ENCODE measurements around the gene LLPH.
"Not testable (repeated sequence)": the region's sequence is repeated elsewhere in the genome, so short reads cannot be mapped to it uniquely, and the experiment has no call there.

The LLPH gene

DNA sequence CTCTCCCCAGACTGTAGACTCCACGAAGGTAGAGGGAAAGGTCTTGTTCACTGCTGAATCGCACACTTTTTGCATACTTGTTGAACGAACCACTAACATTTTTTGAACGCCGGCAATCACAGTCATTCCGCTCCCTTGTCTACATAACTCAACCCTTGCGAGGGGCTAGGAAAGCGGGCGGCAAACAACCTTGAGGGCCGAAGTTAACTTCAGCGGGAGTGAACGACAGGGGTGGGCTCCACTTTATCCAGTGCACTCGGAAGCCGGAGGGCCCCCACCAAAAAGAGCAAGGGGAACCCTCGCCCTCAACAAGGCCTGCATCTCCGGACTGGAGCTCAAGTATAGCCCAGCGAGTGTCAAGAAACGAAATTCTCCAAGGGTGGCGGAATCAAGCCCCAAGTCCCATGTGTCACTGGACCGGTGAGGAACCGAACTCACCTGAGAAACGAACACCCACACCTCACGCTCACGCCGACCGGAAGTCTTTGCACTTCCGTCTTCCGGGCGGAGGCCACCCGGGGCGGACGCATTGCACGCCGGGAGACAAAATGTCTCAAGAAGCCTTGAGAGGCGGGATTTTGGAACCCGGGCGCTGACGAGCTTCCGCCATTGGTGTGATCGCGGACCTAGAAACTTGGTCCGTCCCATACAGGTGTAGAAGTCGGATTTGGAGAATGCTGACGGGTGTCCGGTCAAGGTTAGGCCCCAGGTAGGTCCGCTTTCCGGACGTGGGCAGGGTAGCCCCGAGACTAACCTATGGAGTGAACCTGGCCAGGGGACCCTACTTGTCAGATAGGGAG lies at the start of gene LLPH:
Gene LLPH (minus strand): TSS at position 484 of the 800 bp plus-strand sequence. CDS start 1,644 bp downstream, outside the sequence.
- peak within 1 kb of the TSS; percentile 93 for H3K4me3 Mint-ChIP-seq
- H3K27me3 Mint-ChIP-seq: no peaks in the 10 kb centered on the region
- H3K4me1 Mint-ChIP-seq: peaks cover 32% of the 10 kb centered on the region

DNA sequence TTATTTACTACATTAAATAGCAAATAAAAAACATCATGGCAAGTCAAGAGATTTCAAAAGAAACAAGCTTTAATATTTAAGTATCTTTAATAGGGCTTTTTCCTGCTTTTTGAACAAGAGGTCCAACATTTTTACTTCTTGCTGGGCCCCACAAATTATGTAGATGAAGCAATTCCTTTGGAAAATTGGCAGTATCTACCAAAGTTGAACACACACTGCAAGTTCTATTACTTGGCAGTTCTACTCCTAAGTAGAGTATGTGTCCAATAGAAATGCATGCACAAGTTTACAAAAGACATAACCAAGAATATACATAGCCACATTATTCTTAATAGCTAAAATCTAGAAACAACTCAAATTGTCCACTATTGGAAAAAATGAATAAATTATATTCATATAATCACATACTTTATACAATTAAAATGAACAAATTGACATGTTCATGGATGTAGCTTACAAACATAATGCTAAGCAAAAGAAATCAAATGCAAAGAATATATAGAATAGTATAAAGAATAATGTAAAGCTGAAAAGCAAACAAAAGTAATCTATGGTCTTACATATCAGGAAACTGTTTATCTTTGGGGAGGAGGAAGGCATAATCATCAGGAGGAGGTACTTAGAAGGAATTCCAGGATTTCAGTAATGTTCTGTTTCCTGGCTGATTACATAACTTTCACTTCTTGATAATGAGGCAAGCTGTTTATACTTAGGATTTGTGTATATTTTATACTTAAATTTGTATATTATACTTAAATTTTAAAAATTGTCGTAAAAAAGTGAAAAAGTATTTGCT lies 45.8 kb upstream of the LLPH start:
- no peak for DNase-seq (ENCODE audit: low spot score in 2 of 2)
- H3K27ac Mint-ChIP-seq: no peak overlapping the region
- no peaks in the 10 kb centered on the region for H3K4me1 Mint-ChIP-seq
- ATAC-seq (ENCODE audit: low read depth): no peak
- no peak overlapping the region for H3K4me3 Mint-ChIP-seq
- peaks cover 12% of the 10 kb centered on the region for H3K27me3 Mint-ChIP-seq
- no peaks in the 10 kb centered on the region for H3K9me3 Mint-ChIP-seq
- H3K36me3 Mint-ChIP-seq: no peaks in the 10 kb centered on the region

More for the DNA sequence above, at the start of gene LLPH:
- Mint-ChIP-seq H3K36me3 (peaks cover 27% of the 10 kb centered on the region), H3K9me3 (peaks cover 2% of the 10 kb centered on the region), H3K27ac (peak within 1 kb of the TSS; percentile 94)
- peak; percentile 77 to 78 for DNase-seq (ENCODE audit: low spot score in 2 of 2)
- ATAC-seq (ENCODE audit: low read depth): peak; percentile 97

GRCh38 chr12:66174391-66175325 lies 44.1 kb upstream of the LLPH start:
- H3K27ac Mint-ChIP-seq; H3K4me1 Mint-ChIP-seq; ATAC-seq (ENCODE audit: low read depth): not testable (repeated sequence)

GRCh38 chr12:66170606-66171005 lies 40.1 kb upstream of the LLPH start:
- DNase-seq (ENCODE audit: low spot score in 2 of 2): no peak

More at GRCh38 chr12:66174391-66175325, 44.1 kb upstream of the LLPH start:
- not testable (repeated sequence) for H3K9me3 Mint-ChIP-seq; H3K4me3 Mint-ChIP-seq; DNase-seq (ENCODE audit: low spot score in 2 of 2); H3K36me3 Mint-ChIP-seq
- H3K27me3 Mint-ChIP-seq: peaks cover 12% of the 10 kb centered on the region

DNA sequence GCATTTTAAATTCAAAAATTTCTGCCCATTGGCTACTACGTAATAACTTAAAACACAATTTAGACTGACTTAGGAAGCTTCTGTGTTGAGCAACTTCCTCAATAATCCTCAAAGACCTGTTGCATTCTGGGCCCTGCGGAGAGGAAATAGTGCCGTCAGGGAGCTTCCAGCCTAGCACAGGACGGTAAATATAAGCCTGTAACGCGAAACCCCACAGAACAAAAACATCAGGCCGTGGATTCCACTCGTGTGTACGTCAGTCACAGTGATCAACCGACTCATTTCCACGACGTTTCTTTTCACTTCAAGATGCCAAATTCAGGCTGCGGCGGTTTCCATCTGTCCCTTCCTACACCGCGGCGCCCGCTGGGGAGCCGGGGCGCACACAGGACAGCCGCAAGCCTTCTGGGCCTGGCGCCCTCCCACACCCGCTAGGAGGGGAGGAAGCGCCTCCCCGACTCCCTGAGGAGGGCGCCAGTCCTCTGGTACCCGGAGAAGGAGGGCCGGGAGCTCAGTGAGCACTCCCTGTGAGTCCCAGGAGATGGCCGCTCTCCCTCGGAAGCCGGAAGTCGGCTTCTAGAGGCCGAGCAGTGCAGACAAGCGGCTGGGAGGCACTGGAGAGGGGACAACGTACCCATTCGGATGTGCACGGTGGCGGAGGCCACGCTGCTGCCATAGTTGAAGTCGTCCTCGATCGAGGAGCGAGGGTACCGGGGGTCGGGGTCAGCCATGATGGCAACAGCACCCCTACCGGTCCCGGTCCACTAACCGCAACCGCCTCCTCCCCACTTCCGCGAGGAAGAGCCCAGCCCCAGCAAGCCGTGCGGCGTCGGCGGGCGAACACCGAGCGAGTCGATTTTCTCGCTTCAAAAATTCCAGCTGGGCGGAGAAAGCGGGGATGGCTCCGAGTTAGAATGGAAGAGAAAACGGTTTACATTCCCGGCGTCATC lies 38.9 kb upstream of the LLPH start, which contains the start of gene TMBIM4:
Gene TMBIM4 (minus strand): TSS at position 776 of the 950 bp plus-strand sequence. CDS start 45 bp downstream, at position 731.
- H3K36me3 Mint-ChIP-seq: peaks cover 24% of the 10 kb centered on the region
- H3K9me3 Mint-ChIP-seq: peaks cover 1% of the 10 kb centered on the region
- peaks cover 18% of the 10 kb centered on the region for H3K4me1 Mint-ChIP-seq
- H3K27ac Mint-ChIP-seq: peak within 1 kb of the TSS; percentile 99
- peak; percentile 78 for ATAC-seq (ENCODE audit: low read depth)
- peak; percentile 79 to 83 for DNase-seq (ENCODE audit: low spot score in 2 of 2)
- peaks cover 2% of the 10 kb centered on the region for H3K27me3 Mint-ChIP-seq
- H3K4me3 Mint-ChIP-seq: peak within 1 kb of the TSS; percentile 98

More at GRCh38 chr12:66170606-66171005, 40.1 kb upstream of the LLPH start:
- Mint-ChIP-seq H3K36me3 (peaks cover 15% of the 10 kb centered on the region), H3K9me3 (peaks cover 1% of the 10 kb centered on the region), H3K27me3 (peaks cover 3% of the 10 kb centered on the region), H3K27ac (peak overlapping the region; percentile 99), H3K4me3 (peak overlapping the region; percentile 98), H3K4me1 (peaks cover 18% of the 10 kb centered on the region)
- ATAC-seq (ENCODE audit: low read depth): no peak

GRCh38 chr12:66168410-66168809 lies 37.9 kb upstream of the LLPH start:
- peaks cover 18% of the 10 kb centered on the region for H3K4me1 Mint-ChIP-seq
- peaks cover 2% of the 10 kb centered on the region for H3K27me3 Mint-ChIP-seq
- peak overlapping the region; percentile 99 for H3K27ac Mint-ChIP-seq
- H3K9me3 Mint-ChIP-seq: peaks cover 1% of the 10 kb centered on the region
- no peak for DNase-seq (ENCODE audit: low spot score in 2 of 2)
- H3K36me3 Mint-ChIP-seq: peaks cover 27% of the 10 kb centered on the region
- no peak for ATAC-seq (ENCODE audit: low read depth)
- H3K4me3 Mint-ChIP-seq: peak overlapping the region; percentile 78

DNA sequence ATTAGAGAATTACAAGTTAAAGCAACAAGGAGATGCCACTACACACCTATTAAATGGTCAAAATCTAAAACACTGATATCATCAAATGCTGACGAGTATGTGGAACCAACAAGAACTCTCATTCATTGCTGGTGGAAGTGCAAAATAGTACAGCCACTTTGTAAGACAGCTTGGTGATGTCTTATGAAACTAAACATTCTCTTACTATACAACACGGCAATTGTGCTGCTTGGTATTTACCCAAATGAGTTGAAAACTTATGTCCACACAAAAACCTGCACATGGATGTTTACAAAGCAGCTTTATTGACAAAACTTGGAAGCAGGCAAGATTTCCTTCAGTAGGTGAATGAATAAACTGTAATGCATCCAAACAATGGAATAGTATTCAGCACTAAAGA lies 36.0 kb upstream of the LLPH start:
- no peak for DNase-seq (ENCODE audit: low spot score in 2 of 2)
- Mint-ChIP-seq H3K27ac (no peak overlapping the region), H3K4me1 (peaks cover 28% of the 10 kb centered on the region), H3K4me3 (no peak overlapping the region), H3K9me3 (peaks cover 1% of the 10 kb centered on the region), H3K36me3 (peaks cover 30% of the 10 kb centered on the region), H3K27me3 (no peaks in the 10 kb centered on the region)
- no peak for ATAC-seq (ENCODE audit: low read depth)

- H3K27ac Mint-ChIP-seq: no peak overlapping the region
- DNase-seq (ENCODE audit: low spot score in 2 of 2) (no peak), ATAC-seq (ENCODE audit: low read depth) (no peak)
- H3K9me3 Mint-ChIP-seq: peaks cover 1% of the 10 kb centered on the region
- H3K27me3 Mint-ChIP-seq: no peaks in the 10 kb centered on the region
- H3K36me3 Mint-ChIP-seq: peaks cover 33% of the 10 kb centered on the region
- no peak overlapping the region for H3K4me3 Mint-ChIP-seq
- H3K4me1 Mint-ChIP-seq: peaks cover 26% of the 10 kb centered on the region
Observed at GRCh38 chr12:66165141-66165540, 34.6 kb upstream of the LLPH start.

DNA sequence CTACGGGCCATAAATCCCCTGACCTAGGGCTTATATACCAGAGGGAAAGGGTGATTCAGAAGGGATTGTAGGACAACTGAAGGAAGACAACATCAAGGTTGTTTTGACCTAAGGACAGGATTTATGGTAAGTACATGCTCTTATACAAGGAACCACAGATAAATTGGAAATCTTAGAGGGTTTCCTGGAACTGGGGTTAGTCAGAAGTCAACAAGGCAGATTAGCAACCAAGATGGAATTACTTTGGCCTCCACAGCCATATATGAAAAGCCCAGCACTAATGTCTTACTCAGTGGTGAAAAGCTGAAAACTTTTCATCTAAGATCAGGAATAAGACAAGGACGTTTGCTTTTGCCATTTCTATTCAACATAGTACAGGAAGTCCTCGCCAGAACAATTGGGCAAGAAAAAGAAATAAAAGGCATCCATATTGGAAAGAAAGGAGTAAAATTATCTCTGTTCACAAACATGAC lies 33.8 kb upstream of the LLPH start:
- H3K4me1 Mint-ChIP-seq: peaks cover 30% of the 10 kb centered on the region
- peaks cover 1% of the 10 kb centered on the region for H3K9me3 Mint-ChIP-seq
- no peak for ATAC-seq (ENCODE audit: low read depth)
- H3K27ac Mint-ChIP-seq: no peak overlapping the region
- DNase-seq (ENCODE audit: low spot score in 2 of 2): no peak
- H3K36me3 Mint-ChIP-seq: peaks cover 40% of the 10 kb centered on the region
- H3K4me3 Mint-ChIP-seq: no peak overlapping the region
- no peaks in the 10 kb centered on the region for H3K27me3 Mint-ChIP-seq

- Mint-ChIP-seq H3K27ac (peak overlapping the region; percentile 61), H3K4me1 (peaks cover 24% of the 10 kb centered on the region), H3K27me3 (no peaks in the 10 kb centered on the region), H3K4me3 (no peak overlapping the region), H3K36me3 (peaks cover 41% of the 10 kb centered on the region), H3K9me3 (peaks cover 1% of the 10 kb centered on the region)
- ATAC-seq (ENCODE audit: low read depth) (no peak), DNase-seq (ENCODE audit: low spot score in 2 of 2) (no peak)
Observed at GRCh38 chr12:66163289-66163688, 32.7 kb upstream of the LLPH start.

DNA sequence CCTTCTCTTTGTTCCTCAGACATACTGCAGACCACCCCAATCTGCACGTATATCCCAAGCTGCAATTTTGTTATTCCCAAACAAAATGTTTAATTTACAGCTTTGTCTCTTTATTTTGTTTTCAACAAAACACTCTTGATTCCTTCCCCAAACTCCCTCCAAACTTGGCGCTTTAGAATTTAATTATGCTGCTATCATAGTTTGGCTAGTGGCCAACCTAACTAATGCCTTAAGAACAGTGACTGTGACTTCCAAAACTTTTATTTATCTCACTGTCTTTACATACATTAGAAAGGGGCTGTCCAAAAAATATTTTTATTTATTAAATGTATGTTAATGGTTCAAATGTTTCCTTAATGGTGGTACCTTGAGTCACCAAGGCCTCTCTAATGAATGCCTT lies 32.2 kb upstream of the LLPH start:
- Mint-ChIP-seq H3K27me3 (no peaks in the 10 kb centered on the region), H3K36me3 (peaks cover 40% of the 10 kb centered on the region), H3K4me1 (peaks cover 20% of the 10 kb centered on the region), H3K4me3 (no peak overlapping the region), H3K9me3 (peaks cover 1% of the 10 kb centered on the region), H3K27ac (peak overlapping the region; percentile 61)
- no peak for DNase-seq (ENCODE audit: low spot score in 2 of 2)
- ATAC-seq (ENCODE audit: low read depth): no peak

DNA sequence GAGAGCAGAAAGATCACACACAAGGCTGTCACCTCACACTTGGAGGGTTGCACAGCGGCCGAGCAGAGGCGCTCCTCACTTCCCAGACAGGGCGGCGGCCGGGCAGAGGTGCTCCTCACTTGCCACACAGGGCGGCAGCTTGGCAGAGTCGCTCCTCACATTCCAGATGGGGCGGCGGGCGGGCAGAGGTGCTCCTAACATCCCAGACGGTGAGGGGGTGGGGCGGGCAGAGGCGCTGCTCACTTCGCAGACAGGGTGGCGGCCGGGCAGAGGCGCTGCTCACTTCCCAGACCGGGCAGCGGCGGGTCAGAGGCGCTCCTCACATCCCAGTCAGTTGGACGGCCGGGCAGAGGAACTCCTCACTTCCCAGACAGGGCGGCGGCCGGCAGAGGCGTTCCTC lies 30.2 kb upstream of the LLPH start:
- peaks cover 22% of the 10 kb centered on the region for H3K4me1 Mint-ChIP-seq
- H3K9me3 Mint-ChIP-seq: no peaks in the 10 kb centered on the region
- no peaks in the 10 kb centered on the region for H3K27me3 Mint-ChIP-seq
- ATAC-seq (ENCODE audit: low read depth) (no peak), DNase-seq (ENCODE audit: low spot score in 2 of 2) (no peak)
- H3K4me3 Mint-ChIP-seq: no peak overlapping the region
- no peak overlapping the region for H3K27ac Mint-ChIP-seq
- peaks cover 40% of the 10 kb centered on the region for H3K36me3 Mint-ChIP-seq

All from memory B cell (primary cell).